DOHH2 (cell line): ENCODE measurements around the gene UGT1A3.

ENCODE experiments used
- H3F3A ChIP-seq: fragments of 200-600 bp; sonication (generic), shearing (Covaris generic); 2 replicates; pipeline ENCODE4 v1.6.0; 2016; ENCODE audit warnings: antibody characterized with exemption, mild to moderate bottlenecking; ENCODE audit not compliant: control insufficient read depth, insufficient read depth
- H3K27ac ChIP-seq: fragments of 200-600 bp; sonication (generic); 2 replicates; pipeline ENCODE4 v1.5.1; 2014; ENCODE audit warnings: low read depth, mild to moderate bottlenecking, low read length, moderate library complexity
- H3K27me3 ChIP-seq: fragments of 200-600 bp; sonication (generic); 2 replicates; pipeline ENCODE4 v1.6.1; 2014; ENCODE audit warnings: mild to moderate bottlenecking, low read length, mixed read lengths; ENCODE audit not compliant: control insufficient read depth
- H3K36me3 ChIP-seq: fragments of 200-600 bp; sonication (generic); 2 replicates; pipeline ENCODE4 v1.6.1; 2014; ENCODE audit warnings: mild to moderate bottlenecking, low read length, moderate library complexity, mixed read lengths; ENCODE audit not compliant: control insufficient read depth
- H3K4me1 ChIP-seq: fragments of 200-600 bp; sonication (generic); 2 replicates; pipeline ENCODE4 v1.6.1; 2014; ENCODE audit warnings: mild to moderate bottlenecking, low read length, mixed read lengths; ENCODE audit not compliant: control insufficient read depth
- H3K4me2 ChIP-seq: fragments of 200-600 bp; sonication (generic); 2 replicates; pipeline ENCODE4 v1.6.0; 2014; ENCODE audit warnings: mild to moderate bottlenecking, low read length, moderate library complexity
- H3K4me3 ChIP-seq: fragments of 200-600 bp; sonication (generic); 2 replicates; pipeline ENCODE4 v1.5.1; 2014; ENCODE audit warnings: mild to moderate bottlenecking, low read length, mixed read lengths
- H3K79me2 ChIP-seq: fragments of 200-600 bp; sonication (generic); 2 replicates; pipeline ENCODE4 v1.6.1; 2014; ENCODE audit warnings: mild to moderate bottlenecking, low read length, mixed read lengths; ENCODE audit not compliant: control insufficient read depth
- H3K9me2 ChIP-seq: fragments of 200-600 bp; sonication (generic); replicated peaks from 2 replicates; pipeline ENCODE4 v1.6.1; 2014; ENCODE audit warnings: mild to moderate bottlenecking, low read length, mixed read lengths; ENCODE audit not compliant: control insufficient read depth
- H3K9me3 ChIP-seq: fragments of 200-600 bp; sonication (generic); 2 replicates; pipeline ENCODE4 v1.6.1; 2014; ENCODE audit warnings: antibody characterized with exemption, low read length, mixed read lengths; ENCODE audit not compliant: control insufficient read depth, insufficient read depth
- H4K20me1 ChIP-seq: fragments of 200-600 bp; sonication (generic); 2 replicates; pipeline ENCODE4 v1.6.0; 2014; ENCODE audit warnings: low read depth, mild to moderate bottlenecking, antibody characterized with exemption, low read length, moderate library complexity; ENCODE audit not compliant: control insufficient read depth, insufficient read depth
- EZH2phosphoT487 ChIP-seq: fragments of 200-600 bp; sonication (generic); IDR thresholded peaks from 2 replicates; pipeline ENCODE4 v1.6.1; 2017; ENCODE audit warnings: borderline replicate concordance, mild to moderate bottlenecking, antibody characterized with exemption, low read length, moderate library complexity, mixed read lengths
- TF ChIP-seq, protein P1 (sequence below): fragments of 200-600 bp; sonication (generic); IDR thresholded peaks from one replicate; pipeline ENCODE4 v1.5.1; 2014; ENCODE audit warnings: antibody characterized with exemption, mild to moderate bottlenecking, low read depth, low read length; ENCODE audit not compliant: poor library complexity, severe bottlenecking

Gene UGT1A3

DNA sequence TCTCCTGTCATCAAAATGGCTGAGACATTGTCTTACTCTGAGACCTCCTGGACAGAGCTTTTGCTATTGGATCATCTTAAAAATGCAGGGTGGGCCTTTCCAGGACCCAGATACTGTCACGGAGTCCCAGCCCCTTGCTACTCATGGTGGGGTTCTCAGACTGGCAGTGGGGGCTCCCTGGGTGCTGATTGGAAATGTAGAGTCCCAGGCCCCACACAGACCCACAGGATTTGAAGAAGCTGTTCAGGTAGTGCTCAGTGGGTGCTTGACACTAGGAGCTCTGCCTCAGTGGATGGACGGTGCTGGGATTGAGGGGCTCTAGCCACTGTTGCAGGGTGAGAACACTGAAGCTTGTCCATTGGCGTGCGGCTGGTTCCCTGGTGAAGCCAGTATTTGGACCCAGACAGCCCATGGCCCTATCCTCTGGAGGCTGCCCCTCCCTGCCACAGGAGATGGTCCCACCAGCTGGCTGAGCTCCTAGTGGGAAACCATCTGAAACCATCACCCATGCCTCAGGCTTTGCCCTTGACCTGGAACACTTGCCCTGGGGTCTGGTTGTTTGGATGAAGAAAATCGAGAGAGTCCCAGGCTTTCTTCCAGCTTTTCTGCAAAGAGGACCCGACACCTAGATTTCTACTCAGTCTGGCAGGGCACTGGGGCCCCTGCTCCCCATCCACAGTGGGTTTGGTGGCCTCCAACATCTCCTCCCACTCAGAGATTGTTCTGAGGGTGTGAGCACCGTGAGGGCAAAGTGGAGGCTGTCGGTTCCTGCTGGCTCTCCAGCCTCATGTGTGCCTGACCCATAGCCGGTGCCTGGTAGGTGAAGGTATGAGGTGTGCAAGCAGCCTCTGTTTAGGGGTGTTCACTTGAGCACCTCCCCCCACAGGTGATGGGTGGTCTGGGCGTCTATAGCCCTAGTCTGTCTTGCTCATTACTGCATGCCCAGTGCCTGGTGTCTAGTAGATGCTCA lies 79.4 kb downstream of the UGT1A3 start:
- H3K4me1 ChIP-seq: no peaks in the 10 kb centered on the region
- TF ChIP-seq, protein P1, sequence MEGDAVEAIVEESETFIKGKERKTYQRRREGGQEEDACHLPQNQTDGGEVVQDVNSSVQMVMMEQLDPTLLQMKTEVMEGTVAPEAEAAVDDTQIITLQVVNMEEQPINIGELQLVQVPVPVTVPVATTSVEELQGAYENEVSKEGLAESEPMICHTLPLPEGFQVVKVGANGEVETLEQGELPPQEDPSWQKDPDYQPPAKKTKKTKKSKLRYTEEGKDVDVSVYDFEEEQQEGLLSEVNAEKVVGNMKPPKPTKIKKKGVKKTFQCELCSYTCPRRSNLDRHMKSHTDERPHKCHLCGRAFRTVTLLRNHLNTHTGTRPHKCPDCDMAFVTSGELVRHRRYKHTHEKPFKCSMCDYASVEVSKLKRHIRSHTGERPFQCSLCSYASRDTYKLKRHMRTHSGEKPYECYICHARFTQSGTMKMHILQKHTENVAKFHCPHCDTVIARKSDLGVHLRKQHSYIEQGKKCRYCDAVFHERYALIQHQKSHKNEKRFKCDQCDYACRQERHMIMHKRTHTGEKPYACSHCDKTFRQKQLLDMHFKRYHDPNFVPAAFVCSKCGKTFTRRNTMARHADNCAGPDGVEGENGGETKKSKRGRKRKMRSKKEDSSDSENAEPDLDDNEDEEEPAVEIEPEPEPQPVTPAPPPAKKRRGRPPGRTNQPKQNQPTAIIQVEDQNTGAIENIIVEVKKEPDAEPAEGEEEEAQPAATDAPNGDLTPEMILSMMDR: no peak
- TF ChIP-seq EZH2phosphoT487: no peak
- no peaks in the 10 kb centered on the region for H3K9me3 ChIP-seq
- H3K4me2 ChIP-seq: no peak overlapping the region
- peaks cover 10% of the 10 kb centered on the region for H3K27me3 ChIP-seq
- no peak overlapping the region for H3K4me3 ChIP-seq
- H3K27ac ChIP-seq: no peak overlapping the region
- H3K36me3 ChIP-seq: no peaks in the 10 kb centered on the region
- H3F3A ChIP-seq: no peaks in the 10 kb centered on the region
- no peaks in the 10 kb centered on the region for H3K79me2 ChIP-seq
- no peaks in the 10 kb centered on the region for H4K20me1 ChIP-seq
- no peaks in the 10 kb centered on the region for H3K9me2 ChIP-seq

DNA sequence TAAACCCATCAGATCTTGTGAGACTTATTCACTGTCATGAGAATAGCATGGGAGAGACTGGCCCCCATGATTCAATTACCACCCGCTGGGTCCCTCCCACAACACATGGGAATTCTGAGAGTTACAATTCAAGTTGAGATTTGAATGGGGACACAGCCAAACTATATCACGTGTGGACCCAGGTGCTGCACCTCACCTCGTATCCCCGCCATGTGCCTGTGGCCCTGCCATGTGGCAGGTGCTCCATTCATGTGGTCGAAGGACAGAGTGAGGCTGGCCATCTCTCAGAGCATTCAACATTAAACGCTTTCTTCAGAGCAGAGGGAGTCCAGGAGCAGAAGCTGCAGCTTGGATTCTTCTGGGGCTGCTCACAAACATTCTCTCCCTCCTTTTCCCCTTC lies 81.5 kb downstream of the UGT1A3 start:
- no peaks in the 10 kb centered on the region for H3K79me2 ChIP-seq
- H3K9me3 ChIP-seq: peaks cover 5% of the 10 kb centered on the region; the same call in 1 of the 2 replicates
- H3K9me2 ChIP-seq: no peaks in the 10 kb centered on the region
- no peaks in the 10 kb centered on the region for H3K36me3 ChIP-seq
- no peaks in the 10 kb centered on the region for H3K4me1 ChIP-seq
- H4K20me1 ChIP-seq: no peaks in the 10 kb centered on the region
- no peak for TF ChIP-seq EZH2phosphoT487
- TF ChIP-seq, protein P1: no peak
- H3K4me3 ChIP-seq: no peak overlapping the region
- H3K27me3 ChIP-seq: peaks cover 10% of the 10 kb centered on the region
- no peak overlapping the region for H3K27ac ChIP-seq
- H3F3A ChIP-seq: no peaks in the 10 kb centered on the region
- no peak overlapping the region for H3K4me2 ChIP-seq

DNA sequence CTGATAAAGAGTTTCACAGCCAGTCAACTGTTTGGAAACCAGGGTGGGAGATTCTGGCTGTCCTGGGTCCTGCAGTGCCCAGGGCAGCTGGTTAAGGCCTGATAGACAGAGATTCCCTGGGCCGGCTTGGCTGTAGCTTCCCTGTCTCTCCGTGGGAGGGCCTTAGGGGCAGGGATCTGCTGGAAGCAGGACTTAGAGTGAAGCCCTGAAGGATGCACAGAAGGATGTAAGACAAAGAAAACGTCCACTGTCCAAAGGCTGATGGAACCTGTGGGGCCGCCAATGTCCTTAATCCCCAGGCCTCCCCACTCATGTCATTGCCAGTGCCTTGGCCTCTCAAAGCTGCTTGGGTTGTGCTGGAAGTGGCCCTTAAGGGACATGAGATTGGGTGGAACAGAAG lies 82.2 kb downstream of the UGT1A3 start:
- peaks cover 10% of the 10 kb centered on the region for H3K27me3 ChIP-seq
- no peaks in the 10 kb centered on the region for H3K4me1 ChIP-seq
- H3K36me3 ChIP-seq: no peaks in the 10 kb centered on the region
- peaks cover 5% of the 10 kb centered on the region; the same call in 1 of the 2 replicates for H3K9me3 ChIP-seq
- H3K9me2 ChIP-seq: no peaks in the 10 kb centered on the region
- H3F3A ChIP-seq: no peaks in the 10 kb centered on the region
- no peaks in the 10 kb centered on the region for H3K79me2 ChIP-seq
- H3K4me2 ChIP-seq: no peak overlapping the region
- H3K27ac ChIP-seq: no peak overlapping the region
- no peaks in the 10 kb centered on the region for H4K20me1 ChIP-seq
- no peak overlapping the region for H3K4me3 ChIP-seq
- TF ChIP-seq, protein P1: no peak
- TF ChIP-seq EZH2phosphoT487: no peak
